Activated CD4-positive, alpha-beta T cell treated with anti-CD3 and anti-CD28 coated beads, Interleukin-2, Interleukin-4, amounts not matched to agents 100 ng/mL and 50 ng/mL, durations not matched to agents 16 hours and 8 hours (primary cell): ENCODE results near the gene BCAS3.
"Not testable (repeated sequence)": the region's sequence is repeated elsewhere in the genome, so short reads cannot be mapped to it uniquely, and the experiment has no call there.

Experiments used
- DNase-seq: peaks from one replicate; pipeline ENCODE4 v3.0.0-alpha.2; 2020; ENCODE audit warnings: low spot score

Gene BCAS3

GRCh38 chr17:61230972-61231820 lies 553.5 kb downstream of the BCAS3 start:
- no peak for DNase-seq

- no peak for DNase-seq
Measured at GRCh38 chr17:61232871-61233270, 555.2 kb downstream of the BCAS3 start.

GRCh38 chr17:61233991-61234750 lies 556.5 kb downstream of the BCAS3 start:
- no peak for DNase-seq

GRCh38 chr17:61235001-61235826 lies 557.6 kb downstream of the BCAS3 start:
- no peak for DNase-seq

- DNase-seq, result no peak
Measured at GRCh38 chr17:61235827-61236197, 558.2 kb downstream of the BCAS3 start.

- DNase-seq, result no peak
Measured at GRCh38 chr17:61237275-61237674, 559.6 kb downstream of the BCAS3 start.

- DNase-seq, result no peak
Measured at GRCh38 chr17:61238455-61238933, 560.8 kb downstream of the BCAS3 start.

GRCh38 chr17:61239327-61239726 lies 561.7 kb downstream of the BCAS3 start:
- DNase-seq, result peak; percentile 17

GRCh38 chr17:61239953-61240352 lies 562.3 kb downstream of the BCAS3 start:
- DNase-seq, result no peak

GRCh38 chr17:61240851-61241468 lies 563.3 kb downstream of the BCAS3 start:
- DNase-seq, result no peak

GRCh38 chr17:61244988-61245387 lies 567.3 kb downstream of the BCAS3 start:
- not testable (repeated sequence) for DNase-seq

- DNase-seq, result no peak
Measured at GRCh38 chr17:61245706-61246135, 568.1 kb downstream of the BCAS3 start.

- DNase-seq, result no peak
Measured at GRCh38 chr17:61247439-61247838, 569.8 kb downstream of the BCAS3 start.

GRCh38 chr17:61248399-61248798 lies 570.7 kb downstream of the BCAS3 start:
- DNase-seq, result no peak

- DNase-seq, result no peak
Measured at GRCh38 chr17:61249649-61250299, 572.1 kb downstream of the BCAS3 start.

GRCh38 chr17:61250335-61250890 lies 572.8 kb downstream of the BCAS3 start:
- DNase-seq, result no peak

- no peak for DNase-seq
Measured at GRCh38 chr17:61251939-61252865, 574.6 kb downstream of the BCAS3 start.

GRCh38 chr17:61253362-61253761 lies 575.7 kb downstream of the BCAS3 start:
- no peak for DNase-seq

- no peak for DNase-seq
Measured at GRCh38 chr17:61253937-61254574, 576.4 kb downstream of the BCAS3 start.
